ENCODE results near the gene TXNDC2.
"Not testable (repeated sequence)": the region's sequence is repeated elsewhere in the genome, so short reads cannot be mapped to it uniquely, and the experiment has no call there.

TXNDC2 gene

DNA sequence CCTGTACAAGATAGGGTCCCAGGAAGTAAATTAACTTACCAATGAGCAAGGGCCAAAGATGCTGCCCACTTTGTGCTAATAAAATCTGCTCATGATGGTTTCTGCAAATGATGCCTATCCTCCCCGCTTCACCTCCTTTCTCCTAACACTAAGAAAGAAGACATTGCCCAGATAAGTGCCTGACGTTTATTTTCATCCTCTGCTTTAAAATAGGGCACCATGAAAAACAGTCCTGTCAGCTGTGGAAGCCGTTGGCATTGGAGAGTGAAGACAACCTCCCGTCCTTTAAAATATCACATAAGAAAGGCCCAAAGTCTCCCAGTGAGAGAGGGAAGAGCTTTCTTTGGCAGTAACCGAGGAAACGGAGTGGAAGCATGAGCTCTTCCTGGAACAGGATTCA is 1.7 kb upstream of the TXNDC2 start:
- no peak for DNase-seq (ENCODE audit: low read depth, low spot score)

DNA sequence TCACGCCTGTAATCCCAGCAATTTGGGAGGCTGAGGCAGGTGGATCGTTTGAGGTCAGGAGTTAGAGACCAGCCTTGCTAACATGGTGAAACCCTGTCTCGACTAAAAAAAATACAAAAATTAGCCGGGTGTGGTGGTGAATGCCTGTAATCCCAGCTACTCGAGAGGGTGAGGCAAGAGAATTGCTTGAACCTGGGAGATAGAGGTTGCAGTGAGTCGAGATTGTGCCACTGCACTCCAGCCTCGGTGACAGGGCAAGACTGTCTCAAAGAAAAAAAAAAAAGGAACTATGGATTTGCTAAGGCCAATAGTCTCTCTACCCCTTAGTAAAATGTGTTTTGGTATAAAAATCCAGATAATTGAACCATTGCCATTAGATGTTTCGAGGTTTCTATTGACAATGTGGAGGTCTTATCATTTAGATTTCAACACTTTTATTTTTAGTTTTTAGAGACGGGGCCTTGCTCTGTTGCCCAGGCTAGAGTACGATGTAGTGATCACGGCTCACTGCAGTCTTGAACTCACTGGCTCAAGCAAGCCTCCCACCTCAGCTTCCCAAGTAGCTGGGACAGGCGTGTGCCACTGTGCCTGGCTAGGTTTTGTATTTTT is 1.1 kb upstream of the TXNDC2 start:
- DNase-seq (ENCODE audit: low read depth, low spot score): no peak

DNA sequence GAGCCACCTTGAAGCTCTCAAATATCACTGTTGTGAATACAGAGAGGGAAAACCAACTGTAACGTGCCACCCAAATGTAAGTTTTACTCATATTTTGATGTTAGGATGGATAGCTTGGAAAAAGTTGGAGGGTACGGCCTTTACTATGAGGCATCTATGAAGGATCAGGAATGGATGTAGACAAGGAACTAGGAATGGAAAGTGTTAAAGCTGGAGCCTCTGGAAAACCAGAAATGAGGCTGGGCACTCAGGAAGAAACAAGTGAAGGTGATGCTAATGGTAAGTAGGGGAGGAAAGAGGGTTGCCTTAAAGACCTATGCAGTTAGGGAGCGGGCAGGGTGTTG is 204 bp downstream of the TXNDC2 start:
- no peak for DNase-seq (ENCODE audit: low read depth, low spot score)

DNA sequence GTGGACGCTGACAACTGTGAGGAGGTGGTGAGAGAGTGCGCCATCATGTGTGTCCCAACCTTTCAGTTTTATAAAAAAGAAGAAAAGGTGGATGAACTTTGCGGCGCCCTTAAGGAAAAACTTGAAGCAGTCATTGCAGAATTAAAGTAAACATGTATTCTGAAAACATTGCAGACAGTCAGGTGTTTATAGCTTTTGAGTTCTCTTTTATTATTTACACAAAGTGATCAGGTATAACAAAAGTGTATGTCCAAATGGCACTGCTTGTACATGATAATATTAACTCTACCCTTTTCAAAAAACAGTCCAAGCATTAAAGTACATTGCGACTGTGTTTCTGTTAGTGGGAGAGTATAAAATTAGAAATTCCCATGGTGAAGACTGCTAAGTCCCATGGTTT is 2.2 kb downstream of the TXNDC2 start:
- DNase-seq (ENCODE audit: low read depth, low spot score): no peak

DNA sequence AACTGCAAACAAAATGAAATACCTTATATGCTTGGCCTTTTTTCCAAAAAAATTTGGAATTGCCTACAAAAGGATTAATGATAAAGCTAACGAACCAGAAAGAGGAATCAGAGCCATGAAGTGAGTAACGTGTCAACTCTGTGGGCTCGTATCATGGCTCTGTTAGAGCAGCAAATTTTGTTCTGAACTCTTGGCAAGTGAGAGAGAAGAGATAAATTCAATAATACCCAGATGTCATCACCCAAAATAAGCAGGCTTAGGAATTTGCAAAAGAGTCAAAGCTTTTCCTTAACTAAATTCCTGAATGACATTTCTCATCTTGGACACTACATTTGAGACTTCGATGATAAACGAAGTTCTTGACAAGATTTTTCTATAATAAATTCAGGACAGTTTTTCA is 4.4 kb downstream of the TXNDC2 start:
- DNase-seq (ENCODE audit: low read depth, low spot score): no peak

DNA sequence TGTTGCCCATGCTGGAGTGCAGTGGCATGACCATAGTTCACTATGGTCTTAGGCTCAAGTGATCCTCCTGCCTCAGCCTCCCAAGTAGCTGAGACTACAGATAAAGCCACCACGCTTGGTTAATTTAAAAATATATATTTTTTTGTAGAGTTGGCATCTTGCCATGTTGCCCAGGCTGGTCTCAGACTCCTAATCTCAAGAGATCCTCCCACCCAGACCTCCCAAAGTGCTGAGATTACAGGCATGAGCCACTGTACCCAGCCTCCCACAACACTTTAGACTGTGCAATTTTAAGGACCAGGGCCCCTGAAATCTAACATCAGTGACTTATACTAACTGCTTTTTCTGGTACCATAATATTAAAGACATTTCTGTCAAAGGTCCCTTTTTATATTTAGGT is 5.2 kb downstream of the TXNDC2 start:
- DNase-seq (ENCODE audit: low read depth, low spot score): no peak

DNA sequence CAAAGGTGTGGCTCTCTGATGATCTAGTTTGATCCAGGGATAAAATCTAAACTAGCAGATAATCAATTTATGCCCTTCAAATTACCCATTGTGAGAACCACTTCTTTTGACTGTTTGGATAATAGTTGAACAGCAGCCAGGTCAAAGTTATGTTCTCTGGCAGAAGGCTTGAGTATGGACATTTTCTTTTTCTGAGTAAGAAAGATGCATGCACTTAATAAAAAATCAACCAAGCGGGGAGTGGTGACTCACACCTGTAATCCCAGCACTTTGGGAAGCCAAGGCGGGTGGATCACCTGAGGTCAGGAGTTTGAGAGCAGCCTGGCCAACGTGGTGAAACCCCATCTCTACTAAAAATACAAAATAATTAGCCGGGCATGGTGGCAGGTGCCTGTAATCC is 5.7 kb downstream of the TXNDC2 start:
- DNase-seq (ENCODE audit: low read depth, low spot score): not testable (repeated sequence)

DNA sequence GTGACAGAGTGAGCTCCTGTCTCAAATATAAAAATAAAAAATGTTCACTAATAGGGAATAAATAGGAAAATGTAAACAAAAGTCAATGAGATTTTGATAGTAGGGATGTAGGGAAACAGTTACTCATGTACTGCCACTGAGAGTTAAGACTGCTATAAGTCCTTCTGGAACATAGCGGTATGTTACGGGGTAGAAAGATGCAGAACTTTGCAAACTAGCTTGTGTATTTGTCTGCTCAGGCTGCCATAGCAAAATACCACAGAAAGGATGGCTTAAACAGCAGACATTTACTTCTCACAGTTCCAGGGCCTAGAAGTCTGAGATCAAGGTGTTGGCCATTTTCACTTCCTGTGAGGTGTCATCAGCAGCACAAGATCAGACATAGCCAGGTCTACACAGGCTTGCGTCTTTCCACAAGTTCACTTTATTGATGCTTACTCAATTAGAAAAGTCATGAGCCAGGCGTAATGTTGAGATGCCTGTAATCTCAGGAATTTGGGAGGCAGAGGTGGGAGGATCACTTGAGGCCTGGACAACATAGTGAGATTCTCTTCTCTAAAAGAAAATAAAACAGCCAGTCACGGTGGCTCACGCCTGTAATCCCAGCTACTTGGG is 8.8 kb downstream of the TXNDC2 start:
- DNase-seq (ENCODE audit: low read depth, low spot score): no peak

DNA sequence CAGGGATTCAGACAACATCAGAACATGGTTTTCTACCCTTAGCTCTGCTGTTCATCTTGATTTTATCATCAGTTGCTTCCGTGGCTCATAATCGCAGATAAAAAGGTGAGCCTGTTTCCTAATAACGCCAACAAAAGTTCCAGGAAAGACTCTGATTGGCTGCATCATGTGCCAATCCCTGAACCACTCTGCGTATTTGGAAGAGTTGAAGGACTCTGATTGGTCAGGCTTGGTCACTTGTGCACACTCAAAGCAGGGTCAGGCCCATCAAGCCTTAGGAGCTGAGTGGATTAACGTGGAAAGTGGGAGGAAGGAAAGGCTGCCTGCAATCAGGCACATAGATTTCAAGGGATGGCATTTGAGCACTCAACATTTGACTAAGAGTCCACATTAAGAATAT is 11.4 kb downstream of the TXNDC2 start:
- no peak for DNase-seq (ENCODE audit: low read depth, low spot score)

DNA sequence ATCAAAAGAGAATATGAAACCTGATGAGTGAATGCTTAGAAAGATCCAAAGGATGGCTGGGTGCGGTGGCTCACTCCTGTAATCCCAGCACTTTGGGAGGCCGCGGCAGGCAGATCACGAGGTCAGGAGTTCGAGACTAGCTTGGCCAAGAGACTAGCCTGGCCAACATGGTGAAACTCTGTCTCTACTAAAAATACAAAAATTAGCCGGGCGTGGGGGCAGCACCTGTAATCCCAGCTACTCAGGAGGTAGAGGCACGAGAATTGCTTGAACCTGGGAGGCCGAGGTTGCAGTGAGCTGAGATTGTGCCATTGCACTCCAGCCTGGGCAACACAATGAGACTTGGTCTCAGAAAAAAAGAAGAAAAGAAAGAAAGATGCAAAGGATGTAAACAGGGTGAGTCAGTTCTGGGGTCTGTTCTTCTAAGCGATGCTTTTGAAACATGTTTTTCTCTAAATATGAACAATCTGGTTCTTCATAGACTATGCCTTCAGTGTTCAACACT is 12.1 kb downstream of the TXNDC2 start:
- not testable (repeated sequence) for DNase-seq (ENCODE audit: low read depth, low spot score)

DNA sequence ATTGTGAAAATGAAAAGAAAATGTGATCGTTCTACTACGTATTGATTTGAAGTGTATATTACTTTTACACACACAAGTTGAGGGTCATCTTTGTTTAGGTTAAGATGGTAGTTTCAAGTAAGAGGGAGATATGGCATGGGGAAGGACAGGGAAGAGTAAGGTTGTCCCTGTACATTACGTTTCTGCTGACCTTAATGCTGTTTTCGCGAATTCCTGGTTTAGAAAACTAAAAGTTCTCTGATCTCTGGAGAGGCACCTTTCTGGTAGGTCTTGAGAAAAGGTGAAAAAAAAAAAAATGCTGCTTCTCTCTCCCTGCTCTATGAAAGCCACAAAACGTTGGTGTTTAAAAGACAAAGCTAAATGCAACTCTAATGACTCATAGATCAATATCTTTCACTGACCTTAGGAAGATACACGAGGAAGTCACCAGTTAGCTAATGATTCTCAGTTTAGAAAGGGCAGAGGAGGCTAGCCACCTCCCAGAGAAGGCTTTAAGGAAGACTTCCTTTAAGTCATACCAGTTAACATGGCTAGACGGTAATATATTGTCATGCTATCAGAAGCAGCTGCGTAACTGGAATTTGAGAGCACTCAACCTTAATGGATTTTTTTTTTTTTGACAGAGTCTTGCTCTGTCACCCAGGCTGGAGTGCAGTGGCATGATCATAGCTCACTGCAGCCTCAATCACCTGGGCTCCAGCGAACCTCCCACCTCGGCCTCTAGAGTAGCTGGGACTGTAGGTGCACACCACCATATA is 13.2 kb downstream of the TXNDC2 start:
- DNase-seq (ENCODE audit: low read depth, low spot score): peak; percentile 27

DNA sequence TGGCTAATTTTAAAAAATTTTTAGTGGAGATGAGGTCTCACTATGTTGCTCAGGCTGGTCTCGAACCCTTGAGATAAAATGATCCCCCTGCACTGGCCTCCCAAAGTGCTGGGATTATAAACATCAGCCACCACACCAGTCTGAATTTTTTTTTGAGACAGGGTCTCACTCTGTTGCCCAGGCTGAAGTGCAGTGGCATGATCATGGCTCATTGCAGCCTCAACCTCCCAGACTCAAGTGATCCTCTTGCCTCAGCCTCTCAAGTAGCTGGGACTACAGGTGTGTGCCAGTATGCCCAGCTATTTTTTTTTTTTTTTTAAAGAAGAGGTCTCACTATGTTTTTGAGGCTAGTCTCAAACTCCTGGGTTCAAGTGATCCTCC is 13.8 kb downstream of the TXNDC2 start:
- DNase-seq (ENCODE audit: low read depth, low spot score): not testable (repeated sequence)

DNA sequence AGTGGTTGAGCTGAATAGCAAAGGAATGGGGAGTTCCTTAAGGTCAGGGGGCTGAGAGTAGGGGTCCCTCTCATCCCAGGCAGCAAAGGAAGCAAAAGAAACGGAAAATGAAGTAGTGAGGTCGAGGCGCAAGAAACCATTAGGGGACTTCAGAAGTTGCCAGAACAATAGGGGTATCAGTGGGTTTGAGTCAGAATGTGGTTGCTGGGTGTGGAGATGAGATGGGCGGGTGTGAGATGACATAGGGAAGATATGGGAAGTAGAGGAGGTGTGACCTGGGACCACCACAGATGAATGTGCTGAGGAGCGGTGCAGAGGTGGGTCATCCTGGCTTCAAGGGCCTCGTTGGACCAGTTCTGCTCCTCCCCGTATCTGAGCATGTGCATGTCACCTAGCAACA is 14.9 kb downstream of the TXNDC2 start:
- no peak for DNase-seq (ENCODE audit: low read depth, low spot score)

DNA sequence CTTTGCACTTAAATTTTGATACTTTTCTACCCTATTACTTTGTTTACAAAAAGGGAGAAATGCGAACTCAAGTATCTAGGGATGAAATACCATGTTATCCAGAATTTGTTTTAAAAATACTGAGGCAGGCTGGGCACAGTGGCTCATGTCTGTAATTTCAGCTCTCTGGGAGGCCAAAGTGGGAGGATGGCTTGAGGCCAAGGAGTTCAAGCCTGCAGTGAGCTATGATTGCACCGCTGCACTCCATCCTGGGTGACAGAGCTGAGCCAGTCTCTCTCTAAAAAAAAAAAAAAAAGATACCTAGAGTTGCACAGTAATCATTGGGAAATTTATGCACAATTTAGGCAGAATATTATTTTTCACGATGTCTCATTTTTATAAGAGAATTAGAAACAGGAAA is 15.6 kb downstream of the TXNDC2 start:
- DNase-seq (ENCODE audit: low read depth, low spot score): no peak

DNA sequence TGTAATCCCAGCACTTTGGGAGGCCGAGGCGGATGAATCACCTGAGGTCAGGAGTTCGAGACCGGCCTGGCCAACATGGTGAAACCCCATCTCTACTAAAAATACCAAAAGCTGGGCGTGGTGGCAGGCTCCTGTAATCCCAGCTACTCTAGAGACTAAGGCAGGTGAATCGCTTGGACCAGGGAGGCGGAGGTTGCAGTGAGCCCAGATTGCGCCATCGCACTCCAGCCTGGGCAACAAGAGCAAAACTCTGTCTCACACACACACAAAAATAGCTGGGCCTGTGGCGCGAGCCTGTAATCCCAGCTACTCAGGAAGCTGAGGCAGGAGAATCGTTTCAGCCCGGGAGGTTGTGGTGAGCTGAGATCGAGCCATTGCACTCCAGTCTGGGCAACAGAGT is 16.5 kb downstream of the TXNDC2 start:
- DNase-seq (ENCODE audit: low read depth, low spot score): not testable (repeated sequence)

DNA sequence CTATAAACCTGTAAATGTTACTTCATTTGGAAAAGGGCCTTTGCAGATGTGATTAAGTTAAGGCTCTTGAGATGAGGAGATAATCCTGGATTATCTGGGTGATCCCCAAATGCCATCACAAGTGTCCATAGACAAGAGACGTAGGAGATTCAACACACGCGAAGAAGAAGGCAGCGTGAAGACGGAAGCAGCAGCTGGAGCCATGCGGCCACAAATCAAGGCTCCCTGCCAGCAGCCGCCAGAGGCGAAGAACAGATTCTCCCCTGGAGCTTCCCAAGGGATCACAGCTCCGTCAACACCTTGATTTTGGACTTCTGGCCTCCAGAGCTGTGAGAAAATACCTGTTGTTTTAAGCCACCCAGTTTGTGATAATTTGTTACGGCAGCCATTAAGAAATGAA is 17.1 kb downstream of the TXNDC2 start:
- DNase-seq (ENCODE audit: low read depth, low spot score): peak; percentile 17

DNA sequence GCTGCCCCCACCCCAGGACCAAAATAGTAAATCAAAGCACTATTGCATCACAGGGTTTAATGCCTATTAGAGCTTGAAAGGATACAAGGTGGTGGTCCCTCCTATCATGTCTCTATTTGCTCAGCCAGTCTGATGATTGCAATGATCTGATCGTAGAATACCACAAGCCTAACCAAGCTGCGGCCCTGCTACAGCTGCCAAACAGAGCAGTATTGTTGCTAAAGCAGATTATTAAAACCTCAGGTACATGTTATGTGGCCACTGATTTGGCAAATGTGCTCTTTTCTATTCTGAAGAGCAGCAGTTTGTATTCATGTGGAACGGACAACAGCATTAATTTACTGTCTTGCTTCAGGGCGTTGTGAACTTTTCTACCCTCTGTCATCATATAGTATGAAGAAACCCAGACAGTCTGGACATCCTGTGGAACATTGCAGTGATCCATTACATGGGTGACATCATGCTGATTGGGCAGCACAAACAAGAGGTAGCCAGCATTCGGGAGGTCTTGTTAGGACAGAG is 19.7 kb downstream of the TXNDC2 start:
- no peak for DNase-seq (ENCODE audit: low read depth, low spot score)

DNA sequence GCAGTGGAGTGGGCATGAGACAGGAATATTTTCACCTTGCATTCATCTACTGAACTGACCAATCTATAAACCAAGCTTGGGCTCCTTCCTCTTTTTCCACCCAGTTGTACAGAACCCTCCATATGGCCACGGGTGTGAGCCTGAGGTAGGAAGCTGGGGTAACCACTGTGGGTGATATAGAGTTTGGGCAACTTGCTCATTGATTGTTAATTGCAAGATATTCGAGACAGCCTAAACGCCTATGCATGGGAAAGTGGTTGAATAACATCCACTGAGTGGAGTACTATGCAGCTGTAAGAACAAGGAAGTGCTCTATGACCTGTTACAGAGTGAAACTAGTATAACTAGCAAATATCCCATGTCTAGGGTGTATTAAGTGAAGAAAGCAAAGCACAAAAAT is 20.7 kb downstream of the TXNDC2 start:
- DNase-seq (ENCODE audit: low read depth, low spot score): no peak

DNA sequence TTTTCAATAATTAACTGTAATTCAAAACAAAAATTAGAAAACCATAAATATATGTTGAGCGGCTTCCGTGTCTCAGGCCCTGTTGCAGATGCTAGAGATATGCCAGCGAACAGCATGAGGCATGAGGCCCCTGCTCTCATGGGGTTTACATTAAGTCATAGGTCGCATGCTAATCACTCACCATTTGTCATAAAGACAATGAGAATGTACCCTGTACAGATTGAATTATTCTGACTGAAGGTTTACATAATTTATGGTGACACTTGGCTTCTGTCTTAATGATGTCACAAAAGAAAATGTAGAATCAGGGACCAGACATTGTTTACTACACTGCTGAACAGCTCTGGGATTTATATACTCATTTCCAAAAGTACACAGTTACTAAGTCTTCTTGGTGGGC is 22.1 kb downstream of the TXNDC2 start:
- DNase-seq (ENCODE audit: low read depth, low spot score): no peak

DNA sequence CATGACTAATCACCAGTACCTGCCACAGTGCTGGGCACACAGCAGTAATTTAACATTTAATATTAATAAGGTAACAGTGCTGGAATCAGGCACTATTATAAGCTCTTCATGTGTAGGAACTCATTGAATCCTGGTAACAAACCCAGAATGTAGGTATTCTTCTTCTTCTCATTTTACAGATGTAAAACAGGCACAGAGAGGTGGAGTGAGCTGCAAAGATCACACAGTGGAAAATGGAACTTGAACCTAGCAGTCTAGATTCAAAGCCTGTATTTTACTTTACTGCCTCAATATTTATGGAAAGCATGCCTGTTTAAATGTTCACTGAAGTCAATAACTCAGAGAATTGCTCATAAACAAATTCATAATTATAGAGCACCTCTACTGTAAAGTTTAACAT is 24.3 kb downstream of the TXNDC2 start:
- DNase-seq (ENCODE audit: low read depth, low spot score): no peak

DNA sequence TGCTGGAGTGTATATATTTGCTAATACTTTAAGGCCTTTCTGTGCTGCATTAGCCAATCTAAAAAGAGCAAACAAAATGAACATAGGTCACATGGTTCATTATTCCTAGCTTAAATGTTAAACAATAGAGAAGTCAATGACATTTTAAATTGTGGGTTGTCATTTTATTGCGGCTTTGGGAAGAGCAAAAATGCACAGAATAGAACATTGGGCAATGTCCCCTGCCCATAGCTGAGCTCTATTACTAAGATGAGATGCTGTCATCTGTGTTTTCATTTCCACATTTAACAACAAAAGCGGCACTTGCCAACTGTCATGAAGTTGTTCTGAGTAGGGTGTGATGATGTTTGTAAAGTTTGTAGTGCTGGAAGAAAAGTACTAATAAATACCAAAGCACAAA is 24.9 kb downstream of the TXNDC2 start:
- no peak for DNase-seq (ENCODE audit: low read depth, low spot score)

DNA sequence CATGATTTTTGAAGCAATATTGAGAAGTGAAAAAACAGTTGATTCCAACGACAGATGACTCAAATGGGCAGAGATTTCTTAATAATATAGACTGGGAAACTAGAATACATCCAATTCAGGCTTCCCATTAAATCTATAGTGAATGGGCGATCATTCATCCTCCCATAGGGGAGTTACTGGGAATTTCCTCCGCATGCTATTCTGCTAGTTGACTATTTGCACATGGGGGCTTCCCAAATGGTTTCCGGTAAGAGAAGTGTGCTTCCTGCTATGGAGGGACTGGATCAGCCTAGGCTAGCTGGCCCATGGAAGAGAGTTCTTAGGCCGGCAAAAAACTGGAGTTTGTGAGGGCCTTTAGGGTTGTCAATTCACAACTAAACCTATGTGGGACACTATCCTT is 25.5 kb downstream of the TXNDC2 start:
- no peak for DNase-seq (ENCODE audit: low read depth, low spot score)

DNA sequence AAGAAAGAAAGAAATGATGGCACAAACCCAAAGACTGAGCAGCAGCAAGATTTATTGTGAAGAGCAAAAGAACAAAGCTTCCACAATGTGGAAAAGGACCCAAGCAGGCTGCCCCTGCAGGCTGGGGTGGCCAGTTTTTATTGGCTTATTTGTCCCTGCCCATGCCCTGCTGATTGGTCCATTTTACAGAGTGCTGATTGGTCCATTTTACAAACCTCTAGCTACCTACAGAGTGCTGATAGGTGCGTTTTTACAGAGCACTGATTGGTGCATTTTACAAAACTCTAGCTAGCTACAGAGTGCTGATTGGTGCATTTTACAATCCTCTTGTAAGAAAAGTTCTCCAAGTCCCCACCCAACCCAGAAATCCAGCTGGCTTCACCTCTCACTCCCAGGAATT is 26.5 kb downstream of the TXNDC2 start:
- not testable (repeated sequence) for DNase-seq (ENCODE audit: low read depth, low spot score)
